Hematopoietic multipotent progenitor cell treated with erythropoietin and hydrocortisone succinate and interleukin-3 and kit ligand, for 15 days (in vitro differentiated cells): Measurements from ENCODE around the gene NDUFS7.

Source experiments
- DNase-seq: peaks from one replicate; pipeline ENCODE4 v3.0.0-alpha.2; 2015; ENCODE audit warnings: low spot score

NDUFS7 gene

DNA sequence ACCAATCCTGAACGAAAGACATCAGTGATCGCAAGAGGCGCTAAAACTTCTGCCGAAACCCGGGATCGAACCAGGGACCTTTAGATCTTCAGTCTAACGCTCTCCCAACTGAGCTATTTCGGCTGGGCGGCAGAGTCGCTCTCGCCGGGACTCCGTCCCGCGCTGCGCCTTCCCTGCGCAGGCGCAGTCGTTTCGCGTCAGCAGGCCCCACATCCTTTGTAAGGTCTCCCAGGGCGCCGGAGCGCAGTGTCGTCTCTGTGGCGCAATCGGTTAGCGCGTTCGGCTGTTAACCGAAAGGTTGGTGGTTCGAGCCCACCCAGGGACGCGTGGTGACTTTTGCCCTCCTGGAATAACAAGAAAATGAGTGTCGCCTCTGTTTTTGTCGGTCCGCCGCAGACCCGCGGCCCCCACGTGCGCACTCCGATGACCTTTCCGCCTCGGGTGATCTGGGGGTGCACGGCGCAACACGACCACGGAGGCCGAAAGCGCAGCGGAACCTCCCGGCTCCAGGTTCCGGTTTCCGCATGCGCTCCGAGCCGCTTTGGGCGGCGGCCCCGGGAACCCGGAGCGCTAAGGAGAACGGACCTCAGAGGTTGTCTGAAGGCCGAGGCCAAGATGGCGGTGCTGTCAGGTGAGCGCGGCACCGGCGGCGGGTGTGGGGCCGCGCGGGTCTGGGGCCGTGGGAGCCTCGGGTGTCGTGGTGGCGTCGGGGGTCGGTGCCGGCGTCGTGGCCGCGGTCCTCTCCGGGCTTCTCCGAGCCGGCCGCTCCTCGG lies at the start of gene NDUFS7:
Gene NDUFS7, plus strand, starts transcription at position 596 of the 773 bp plus-strand sequence. Its CDS starts 20 bp downstream, at position 616.
- DNase-seq: peak; percentile 92

DNA sequence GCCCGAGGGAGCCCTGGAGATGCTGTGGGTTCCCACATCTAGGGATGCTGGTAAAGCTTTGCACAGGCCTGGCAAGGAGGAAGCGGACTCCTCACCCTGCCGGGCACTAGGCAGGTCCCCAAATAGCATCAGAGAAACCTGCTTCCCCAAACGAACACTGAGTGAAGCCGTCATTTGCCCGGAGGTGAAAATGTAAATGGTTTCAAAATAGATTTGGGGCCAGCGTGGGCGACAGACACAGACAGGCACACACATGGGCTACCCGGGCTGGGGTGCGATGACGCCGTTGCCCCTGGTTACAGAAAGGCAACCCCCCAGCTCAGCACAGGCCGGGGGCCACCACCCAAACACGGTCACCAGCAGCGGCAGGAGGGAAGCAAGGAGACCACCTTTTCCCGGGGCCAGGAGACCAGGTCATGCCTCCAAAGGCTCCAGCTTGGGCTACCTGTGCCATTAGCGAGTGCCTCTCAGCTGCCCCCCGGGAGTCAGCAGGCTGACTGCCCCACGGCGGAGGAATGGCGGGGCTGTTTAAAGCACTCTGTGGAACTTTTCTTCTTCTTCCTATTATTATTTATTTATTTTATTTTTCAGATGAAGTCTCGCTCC lies 47.5 kb upstream of the NDUFS7 start:
- no peak for DNase-seq

DNA sequence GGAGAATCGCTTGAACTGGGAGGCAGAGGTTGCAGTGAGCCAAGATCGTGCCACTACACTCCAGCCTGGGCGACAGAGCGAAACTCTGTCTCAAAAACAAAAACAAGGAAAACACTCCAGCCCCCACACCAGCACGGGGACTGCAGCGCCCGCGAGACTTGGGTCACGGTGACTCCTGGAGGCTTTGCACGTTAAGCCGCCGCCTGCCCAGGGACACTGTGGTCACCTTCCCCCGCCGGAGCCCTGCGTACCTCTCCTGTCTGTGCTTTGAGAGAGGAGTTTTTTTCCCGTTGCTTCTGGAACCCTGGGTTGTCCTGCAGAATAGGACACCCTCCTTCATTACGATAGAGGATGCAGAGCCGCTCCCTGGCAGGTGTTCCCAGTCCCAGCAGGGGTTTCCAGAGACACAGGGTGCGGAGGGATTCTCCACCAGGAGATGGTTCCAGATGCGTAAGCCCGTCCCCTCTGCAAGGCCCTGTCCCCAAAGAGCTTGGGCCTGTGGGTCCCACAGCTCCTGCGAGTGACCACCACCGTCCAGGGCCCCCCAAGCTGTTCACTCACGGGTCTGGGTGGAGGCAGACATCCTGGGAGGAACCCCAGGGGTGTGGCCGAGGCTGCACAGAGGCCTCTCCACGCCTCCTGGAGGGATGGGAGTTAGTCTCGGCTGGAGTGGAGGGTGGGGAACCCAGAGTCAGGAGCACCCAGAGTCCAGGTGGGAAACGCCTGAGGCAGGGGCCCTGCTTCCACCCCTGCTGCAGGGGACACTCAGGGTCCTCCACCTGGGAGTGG lies 42.8 kb upstream of the NDUFS7 start:
- DNase-seq: no peak

DNA sequence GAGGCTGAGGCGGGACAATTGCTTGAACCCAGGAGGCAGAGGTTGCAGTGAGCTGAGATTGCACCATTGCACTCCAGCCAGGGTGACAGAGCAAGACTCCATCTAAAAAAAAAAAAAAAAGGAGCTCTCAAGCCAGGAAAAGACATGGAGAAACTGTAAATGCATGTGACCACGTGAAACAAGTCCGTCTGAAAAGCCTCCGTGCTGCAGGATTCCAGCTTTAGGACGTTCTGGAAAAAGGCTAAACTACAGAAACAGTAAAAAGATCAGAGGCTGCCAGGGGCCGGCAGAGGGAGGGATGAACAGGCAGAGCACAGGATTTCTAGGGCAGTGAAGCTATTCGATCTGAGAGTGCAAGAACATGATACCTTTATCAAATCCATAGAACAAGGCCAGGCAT lies 40.7 kb upstream of the NDUFS7 start:
- DNase-seq: no peak

DNA sequence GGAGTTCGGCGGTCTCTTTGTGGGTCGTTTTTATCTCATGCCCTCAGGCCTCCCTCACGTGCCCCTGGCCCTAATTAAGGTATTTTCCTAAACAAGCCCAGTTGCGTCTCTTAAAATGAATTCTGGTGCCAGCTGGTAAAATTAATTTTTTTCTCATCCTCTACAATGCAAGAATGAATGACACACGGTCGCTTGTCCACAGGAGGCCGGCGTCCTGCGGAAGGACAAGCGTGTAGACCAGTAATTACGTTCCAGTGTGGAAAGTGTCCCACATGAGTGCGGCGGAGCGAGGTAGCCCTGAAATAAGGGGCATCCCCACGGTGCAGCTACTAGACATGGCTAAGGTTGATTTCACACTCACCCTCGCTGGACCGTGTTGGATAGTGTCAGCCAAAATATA lies 34.5 kb upstream of the NDUFS7 start:
- no peak for DNase-seq

DNA sequence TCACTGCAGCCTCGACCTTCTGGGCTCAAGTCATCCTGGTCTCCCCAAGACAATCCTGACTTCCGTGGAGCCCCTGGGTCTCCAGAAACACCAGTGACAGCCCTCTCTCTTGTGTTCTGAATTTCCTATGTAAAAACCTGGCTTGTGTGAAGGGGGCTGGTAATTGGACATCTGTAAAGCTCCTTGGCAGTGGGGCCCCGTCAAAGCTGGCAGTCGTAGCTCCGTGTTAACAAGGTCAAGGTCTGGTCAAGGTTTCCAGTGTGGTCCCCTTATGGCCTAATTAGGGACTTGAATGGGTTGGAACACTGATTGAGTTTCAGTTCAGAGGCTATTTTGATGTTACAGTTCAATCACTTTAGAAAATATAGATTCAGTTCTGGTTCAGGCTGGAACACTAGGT lies 32.8 kb upstream of the NDUFS7 start:
- no peak for DNase-seq

DNA sequence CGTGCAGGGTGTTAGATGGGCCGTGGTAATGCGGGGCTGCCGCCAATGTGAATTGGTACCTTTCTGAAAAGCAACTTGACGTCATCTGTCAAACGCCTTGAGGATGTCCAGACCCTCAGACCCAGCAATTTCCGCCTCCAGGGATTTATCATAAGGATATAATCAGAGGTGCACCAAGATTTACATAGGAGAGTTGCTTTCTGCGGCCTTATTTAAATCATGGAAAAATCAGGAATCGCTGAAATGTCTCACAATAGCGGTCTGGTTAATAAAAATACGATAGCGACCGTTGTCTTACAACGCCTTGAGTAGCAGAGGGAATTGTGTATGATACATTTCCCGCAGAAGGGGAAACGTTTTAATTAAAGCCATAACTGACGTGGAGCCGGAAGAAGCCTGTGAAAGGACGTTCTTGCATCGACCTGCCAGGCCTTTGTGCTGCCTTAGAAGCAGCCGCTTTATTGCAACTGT lies 32.3 kb upstream of the NDUFS7 start:
- DNase-seq: no peak

DNA sequence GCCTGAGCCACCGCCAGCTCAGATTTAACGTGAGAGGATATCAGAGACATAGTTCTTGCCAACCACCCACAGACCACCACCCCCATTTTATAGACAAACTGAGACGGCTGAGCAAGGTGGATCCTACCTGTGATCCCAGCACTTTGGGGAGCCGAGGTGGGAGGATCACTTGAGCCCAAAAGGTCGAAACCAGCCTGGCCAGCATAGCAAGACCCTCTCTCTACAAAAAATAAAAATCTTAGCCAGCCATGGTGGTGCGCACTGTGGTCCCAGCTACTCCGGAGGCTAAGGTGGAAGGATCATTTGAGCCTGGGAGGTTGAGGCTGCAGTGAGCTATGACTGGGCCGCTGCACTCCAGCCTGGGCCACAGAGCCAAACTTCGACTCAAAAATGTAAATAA lies 30.6 kb upstream of the NDUFS7 start:
- DNase-seq: no peak

DNA sequence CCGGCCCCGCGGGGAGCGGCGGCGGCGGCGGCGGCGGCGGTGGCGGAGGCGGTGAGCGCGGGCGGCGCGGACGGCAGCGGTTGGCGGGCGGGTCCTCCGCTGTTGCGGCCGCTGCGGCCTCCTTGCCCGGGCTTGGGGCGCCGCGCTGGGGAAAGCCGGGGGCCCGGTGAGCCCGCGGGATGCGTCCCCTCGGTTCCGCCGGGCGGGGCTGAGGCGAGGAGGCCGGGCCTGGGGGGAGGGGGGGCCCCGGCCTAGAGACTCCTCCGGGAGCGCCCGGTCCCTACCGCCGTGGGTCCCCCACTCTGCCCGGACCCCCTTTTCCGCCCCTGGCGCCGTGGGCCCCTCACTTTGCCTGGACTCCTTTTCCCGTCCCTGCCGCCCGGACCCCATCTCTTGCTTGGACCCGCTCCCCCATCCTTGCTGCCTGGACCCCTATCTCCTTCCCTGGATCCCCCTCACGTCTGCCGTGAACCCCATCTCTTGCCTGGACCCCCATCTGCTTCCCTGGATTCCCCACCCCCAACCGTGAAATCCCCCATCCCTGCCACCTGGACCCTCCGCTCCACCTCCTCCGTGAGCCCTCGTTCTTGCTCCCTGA lies 28.6 kb upstream of the NDUFS7 start:
- no peak for DNase-seq

DNA sequence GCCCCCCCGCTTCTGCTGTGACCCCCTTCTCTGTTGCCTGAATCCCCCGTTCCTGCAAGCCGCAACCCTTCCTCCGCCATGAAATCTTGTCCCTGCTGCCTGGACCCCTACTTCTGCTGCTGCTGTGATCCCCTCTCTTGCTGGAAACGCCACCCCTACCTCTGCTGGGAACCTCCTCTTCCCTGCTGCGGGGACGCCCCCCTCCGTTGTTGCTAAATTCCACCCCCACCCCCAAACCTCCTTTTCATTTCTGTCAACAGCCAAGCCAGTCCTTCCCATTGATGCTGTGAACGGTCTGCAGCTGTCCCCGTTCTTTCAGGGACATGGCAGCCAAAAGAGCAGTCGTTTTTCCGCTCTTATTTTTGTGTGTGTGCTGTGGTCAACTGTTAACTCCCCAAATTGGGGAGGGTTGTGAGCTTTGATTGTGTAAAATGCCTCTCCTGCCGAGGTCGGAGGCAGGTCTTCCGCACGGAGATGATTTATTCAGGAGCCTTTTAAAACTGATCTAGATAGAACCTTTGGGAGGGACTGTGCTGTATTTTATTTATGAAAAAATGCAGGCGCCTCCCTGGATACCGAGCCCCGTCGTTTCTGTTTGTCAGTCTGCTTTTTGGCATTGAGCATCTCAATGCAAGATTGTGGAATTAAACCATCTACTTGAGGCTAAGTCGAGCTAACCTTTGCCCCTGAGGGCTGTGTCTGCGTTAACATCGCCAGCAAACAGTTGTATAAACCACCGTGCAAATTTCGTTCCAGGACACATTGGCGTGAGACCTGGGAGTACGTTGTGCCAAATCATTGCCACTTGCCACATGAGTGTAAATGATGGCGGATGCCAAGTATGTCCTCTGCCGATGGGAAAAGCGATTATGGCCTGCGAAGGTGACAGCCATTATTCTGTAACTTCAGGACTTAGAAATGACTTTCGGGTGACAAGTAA lies 27.9 kb upstream of the NDUFS7 start:
- DNase-seq: peak; percentile 6

DNA sequence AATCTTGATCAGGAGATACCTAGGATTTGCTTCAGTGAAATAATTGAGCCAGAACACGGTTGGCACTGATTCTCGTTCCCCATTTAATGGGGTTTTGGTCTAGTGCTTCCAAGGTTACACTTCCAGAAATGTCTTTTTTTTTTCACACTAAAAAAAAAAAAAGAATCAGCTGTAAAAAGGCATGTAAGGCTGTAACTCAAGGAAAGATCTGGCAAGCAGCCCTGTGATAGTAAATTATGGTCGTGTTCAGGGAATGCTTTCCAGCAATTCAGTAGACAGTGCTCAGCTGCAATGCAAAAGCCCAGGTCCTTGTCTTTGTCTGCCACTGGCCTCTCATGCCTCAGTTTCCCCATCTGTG lies 27.2 kb upstream of the NDUFS7 start:
- no peak for DNase-seq

DNA sequence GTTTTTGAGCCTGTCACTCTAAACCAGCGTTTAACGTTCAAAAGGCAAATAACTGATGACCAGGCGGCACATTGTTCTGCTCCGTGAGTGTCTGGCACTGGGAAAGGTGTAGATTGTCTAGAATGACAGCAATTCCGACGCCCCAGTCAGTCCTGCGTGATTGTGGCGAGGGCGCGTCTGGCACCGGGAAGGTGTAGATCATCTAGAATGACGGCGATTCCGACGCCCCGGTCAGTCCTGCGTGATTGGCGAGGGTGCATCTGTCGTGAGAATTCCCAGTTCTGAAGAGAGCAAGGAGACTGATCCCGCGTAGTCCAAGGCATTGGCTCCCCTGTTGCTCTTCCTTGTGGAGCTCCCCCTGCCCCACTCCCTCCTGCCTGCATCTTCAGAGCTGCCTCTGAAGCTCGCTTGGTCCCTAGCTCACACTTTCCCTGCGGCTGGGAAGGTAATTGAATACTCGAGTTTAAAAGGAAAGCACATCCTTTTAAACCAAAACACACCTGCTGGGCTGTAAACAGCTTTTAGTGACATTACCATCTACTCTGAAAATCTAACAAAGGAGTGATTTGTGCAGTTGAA lies 26.1 kb upstream of the NDUFS7 start:
- no peak for DNase-seq

DNA sequence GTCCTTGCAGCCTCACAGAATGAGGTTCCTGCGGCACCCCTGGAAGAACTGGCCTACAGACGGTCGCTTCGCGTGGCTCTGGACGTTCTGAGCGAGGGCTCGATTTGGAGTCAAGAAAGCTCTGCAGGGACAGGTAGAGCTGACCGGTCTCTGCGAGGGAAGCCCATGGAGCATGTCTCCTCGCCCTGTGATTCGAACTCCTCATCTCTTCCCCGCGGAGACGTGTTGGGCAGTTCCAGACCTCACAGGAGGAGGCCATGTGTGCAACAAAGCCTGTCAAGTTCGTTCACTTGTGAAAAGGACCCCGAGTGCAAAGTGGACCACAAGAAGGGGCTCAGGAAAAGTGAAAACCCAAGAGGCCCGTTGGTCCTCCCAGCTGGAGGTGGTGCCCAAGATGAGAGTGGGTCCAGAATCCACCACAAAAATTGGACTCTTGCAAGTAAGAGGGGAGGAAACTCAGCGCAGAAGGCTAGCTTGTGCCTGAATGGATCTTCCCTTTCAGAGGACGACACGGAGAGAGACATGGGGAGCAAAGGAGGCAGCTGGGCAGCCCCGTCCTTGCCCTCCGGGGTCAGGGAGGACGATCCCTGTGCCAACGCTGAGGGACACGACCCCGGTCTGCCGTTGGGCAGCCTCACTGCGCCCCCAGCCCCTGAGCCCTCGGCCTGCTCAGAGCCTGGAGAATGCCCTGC lies 23.4 kb upstream of the NDUFS7 start:
- no peak for DNase-seq

DNA sequence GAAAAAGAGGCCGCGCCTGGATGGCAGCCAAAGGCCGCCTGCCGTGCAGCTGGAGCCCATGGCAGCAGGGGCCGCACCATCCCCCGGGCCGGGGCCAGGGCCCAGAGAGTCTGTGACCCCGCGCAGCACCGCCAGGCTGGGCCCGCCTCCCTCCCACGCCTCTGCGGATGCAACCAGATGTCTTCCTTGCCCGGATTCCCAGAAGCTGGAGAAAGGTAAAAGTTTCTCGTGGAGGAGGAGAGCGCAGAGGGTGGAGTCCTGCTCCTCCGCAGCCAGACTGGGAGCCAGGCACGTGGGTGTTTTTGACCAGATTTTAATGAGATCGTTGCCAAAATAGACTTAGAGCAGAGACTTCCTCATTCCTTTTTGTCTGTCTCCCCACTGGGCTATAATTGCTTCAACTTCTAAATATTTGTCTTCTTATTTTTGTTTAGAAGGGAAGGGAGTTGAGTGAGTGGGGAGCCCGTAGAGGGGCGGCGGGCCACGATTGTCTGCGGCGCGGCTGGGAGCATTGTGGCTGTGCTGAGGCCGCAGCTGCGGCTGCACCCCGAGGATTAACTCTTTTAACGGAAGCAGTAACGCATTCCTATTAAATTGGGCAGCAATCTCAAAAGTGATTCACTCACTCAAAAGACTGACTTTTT lies 22.8 kb upstream of the NDUFS7 start:
- DNase-seq: no peak

DNA sequence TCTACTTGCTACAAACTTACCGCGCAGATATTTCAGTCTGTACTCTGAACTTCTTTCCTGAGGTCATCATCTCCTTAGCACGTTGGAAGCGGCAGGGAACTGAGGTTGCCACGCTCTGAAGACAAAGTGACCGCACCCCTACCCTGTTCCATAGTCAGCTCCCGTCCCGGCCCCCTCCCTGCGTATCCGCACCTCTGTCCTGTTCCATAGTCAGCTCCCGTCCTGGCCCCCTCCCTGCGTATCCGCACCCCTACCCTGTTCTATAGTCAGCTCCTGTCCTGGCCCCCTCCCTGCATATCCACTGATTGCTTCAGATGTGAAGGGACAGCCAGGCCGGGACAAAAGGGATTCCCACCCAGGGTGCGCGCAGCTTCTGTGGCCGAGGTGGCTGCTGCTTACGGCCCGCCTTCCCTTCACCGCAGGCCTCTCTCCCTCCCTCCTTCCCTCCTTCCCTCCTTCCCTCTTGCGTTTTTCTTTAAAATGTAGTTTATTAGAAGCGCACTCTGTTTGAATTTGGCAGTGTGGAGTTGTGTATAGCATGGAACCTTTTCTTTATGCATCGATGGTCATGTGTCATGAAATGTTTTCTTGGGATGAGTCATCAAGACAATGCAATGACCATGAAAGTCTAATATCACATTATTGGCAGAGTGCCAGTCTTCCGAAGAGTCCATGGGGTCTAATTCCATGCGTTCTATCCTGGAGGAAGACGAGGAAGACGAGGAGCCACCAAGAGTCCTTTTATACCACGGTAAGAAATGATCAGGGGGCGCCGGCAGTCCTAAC lies 21.9 kb upstream of the NDUFS7 start:
- no peak for DNase-seq

DNA sequence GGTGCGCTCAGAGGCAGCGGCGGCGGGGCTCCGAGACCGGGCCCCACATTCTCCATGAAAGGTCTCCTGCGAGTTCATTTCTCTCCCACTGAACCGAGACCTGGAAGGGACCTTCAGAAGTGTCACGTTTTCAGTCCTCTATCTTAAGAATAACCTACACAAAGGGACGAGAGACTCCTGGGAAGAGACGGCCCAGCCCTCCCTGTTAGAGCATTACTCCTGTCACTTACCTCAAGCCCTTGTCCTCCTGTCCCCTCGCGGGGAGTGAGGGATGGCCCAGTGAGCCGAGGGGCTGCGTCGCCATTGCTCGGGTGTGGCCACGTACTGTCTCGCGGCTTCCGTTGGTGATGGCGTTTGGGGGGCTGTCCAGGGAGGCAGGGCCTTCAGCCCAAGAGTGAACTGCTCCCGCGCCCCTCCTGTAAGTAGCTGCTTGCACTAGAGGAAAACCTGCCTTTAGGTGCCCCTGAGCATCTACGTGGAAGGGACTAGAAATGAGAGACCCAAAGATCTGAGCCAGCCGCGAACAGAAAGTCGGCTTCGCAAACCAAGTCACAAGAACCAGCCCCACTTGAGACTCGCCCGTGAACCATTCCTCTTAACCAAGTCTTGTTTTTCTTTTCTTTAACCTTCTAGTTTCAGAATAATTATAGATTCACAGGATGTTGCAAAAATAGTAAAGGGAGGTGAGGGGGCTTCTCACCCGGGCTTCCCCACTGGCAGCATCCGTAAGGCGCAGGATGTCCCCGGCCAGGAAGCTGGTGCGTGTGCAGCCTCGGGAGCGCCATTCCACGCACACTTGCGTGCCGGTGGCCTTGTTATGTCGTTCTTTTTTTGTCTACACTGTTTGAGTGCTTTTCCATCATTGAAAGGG lies 21.1 kb upstream of the NDUFS7 start:
- DNase-seq: no peak

DNA sequence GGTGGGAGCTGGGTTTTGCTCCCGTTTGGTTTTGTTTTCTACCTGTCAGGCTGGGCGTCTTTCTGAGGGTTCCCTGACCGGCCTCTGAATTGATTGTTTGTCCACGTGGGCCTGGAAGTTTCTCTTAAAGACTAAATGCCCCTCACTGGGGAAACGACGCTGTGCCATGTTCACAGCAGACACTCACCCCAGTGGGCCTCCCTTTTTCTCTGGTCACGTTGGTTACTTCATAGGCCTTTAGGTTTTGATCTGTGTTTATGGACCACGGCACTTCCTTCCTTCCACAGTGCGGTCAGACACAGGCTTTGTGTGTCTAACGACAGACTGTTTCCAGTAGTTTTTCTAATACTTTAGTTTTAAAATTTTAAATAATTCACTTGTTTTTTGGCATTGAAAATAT lies 20.1 kb upstream of the NDUFS7 start:
- DNase-seq: no peak

DNA sequence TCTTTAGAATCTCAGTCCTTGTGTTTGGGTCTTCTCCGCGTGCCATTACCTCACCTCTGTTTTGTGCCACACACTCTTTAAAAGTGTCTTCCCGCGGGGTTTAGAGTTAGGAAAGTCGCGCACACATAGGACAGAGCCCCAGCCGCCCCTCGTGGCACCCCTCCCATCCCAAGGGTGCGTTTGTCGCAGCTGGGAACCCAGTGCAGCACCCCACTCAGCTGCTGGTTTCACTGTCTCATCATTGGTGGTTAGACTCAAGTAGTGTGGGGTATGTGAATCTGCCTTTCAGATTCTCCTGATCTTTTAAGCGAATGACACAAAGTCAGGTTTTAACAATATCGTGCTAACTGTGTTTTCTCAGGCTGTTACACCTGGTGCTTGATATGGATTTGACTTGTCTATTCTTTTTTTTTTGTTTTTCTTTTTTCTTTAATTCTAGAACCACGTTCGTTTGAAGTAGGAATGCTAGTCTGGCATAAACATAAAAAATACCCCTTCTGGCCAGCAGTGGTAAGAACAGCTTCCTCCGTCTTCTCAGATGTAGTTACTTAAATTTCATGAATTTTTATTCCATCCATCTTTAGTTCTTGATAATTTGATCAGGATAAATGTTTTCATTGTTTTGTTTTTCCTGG lies 19.5 kb upstream of the NDUFS7 start:
- no peak for DNase-seq
